Non-pigmented ciliary epithelial cell (primary cell): Measurements from ENCODE around the gene RTEL1.

ENCODE experiments used
- DNase-seq: peaks from one replicate; pipeline ENCODE4 v3.0.0-alpha.2; 2010; ENCODE audit warnings: low read depth

Gene RTEL1

GRCh38 chr20:63739130-63740069, 81.3 kb downstream of the RTEL1 start, which contains the start of gene SLC2A4RG:
Gene SLC2A4RG (plus strand): TSS chr20:63739776. CDS start chr20:63739913, 137 bp downstream.
- DNase-seq: no peak

GRCh38 chr20:63740070-63740626, 82.0 kb downstream of the RTEL1 start:
- no peak for DNase-seq

- peak; percentile 31 for DNase-seq
Measured at GRCh38 chr20:63740627-63741353, 82.7 kb downstream of the RTEL1 start.

GRCh38 chr20:63741354-63741675, 83.2 kb downstream of the RTEL1 start:
- no peak for DNase-seq

- DNase-seq: no peak
Measured at GRCh38 chr20:63741676-63742380, 83.7 kb downstream of the RTEL1 start.

- no peak for DNase-seq
Measured at GRCh38 chr20:63742381-63743024, 84.4 kb downstream of the RTEL1 start.

GRCh38 chr20:63743210-63743970, 85.3 kb downstream of the RTEL1 start:
- DNase-seq: no peak

- no peak for DNase-seq
Measured at GRCh38 chr20:63744158-63744557, 86.0 kb downstream of the RTEL1 start.

- DNase-seq: no peak
Measured at GRCh38 chr20:63744574-63745423, 86.7 kb downstream of the RTEL1 start.

- DNase-seq: no peak
Measured at GRCh38 chr20:63745424-63745805, 87.3 kb downstream of the RTEL1 start.
